ENCODE data around the gene HSBP1.

The HSBP1 gene

DNA sequence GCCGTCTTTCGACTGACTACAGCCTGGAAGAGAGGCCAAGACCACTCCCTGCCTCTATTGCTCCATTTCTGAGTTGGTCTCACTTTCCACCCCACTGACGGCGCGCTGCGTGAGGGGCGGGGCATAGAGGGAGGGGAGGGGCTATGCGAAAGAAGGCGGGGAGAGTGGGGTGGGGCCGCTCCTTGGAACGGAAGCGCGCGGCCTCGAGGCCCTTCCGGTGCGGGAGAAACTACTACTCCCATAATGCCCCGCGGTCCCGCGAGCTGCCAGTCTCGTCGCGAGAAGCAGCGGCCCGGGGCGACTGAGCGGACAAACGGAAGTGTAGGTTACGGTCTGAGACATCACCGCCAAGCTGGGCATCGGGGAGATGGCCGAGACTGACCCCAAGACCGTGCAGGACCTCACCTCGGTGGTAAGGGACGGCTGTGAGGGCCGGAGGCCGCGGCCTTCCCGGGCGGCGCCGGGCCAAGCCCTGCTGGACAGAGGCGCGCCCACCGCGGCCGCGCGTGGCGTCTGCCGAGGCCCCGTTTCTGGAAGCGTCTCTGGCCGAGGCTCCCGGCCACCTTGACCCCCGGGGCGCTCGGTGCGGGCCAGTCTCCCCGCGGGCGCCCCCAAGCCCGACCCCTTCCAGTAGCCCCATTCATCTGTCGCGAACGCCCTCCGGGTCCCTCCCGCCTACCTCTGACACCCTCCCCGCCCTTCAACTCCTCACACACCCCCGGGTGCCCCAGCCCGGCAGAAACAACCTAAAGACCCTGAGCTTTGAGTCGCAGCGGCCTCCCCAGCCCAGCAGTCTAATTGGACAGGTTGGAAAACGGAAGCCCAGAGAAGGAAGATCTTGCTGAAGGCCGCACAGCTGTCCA is at the start of gene HSBP1:
TSS of gene HSBP1 (plus strand) at position 269 of the 863 bp plus-strand sequence. CDS start at position 368, 99 bp downstream.
- peak; percentile 85 to 88 for DNase-seq (ENCODE audit: low read depth in 1 of 2, low spot score in 1 of 2)

DNA sequence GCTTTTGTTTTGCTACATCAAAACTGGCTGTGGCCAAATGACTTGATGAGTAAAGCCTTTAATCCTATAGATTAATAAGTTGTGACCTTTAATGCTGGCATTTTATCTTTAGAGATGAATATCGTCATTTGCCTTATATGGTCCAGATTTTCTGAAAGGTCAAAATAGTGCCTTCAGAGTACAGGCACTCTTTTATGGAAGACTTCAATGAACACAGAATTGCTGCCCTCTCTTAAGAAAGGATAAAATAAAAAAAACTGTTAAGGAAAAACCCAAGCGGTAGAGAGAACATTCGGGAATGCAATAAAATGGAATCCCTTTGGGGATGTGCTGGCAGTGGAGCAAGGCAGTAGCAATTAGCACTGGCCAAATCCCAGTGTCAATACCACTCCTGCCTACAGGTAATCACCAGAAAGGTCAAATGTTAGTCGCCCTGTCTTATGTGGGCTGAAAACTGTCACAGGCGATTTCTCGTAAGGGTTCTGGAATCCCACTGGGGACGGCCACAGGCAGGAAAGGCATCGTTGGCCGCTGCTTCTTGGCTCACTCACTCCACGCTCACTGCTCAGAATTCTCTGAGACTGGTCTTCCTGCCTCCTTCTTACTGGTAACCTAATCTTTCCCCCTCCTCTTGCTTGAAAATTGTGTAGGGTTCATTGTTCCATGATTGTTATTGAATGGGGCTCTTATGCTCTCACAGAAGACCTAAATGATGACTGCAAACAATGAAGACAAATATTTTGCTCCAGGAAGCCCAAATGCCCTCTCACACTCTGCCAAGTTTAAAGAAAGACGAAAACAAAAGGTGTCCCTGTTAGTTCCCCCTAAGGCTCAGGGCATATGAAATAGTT is 45.4 kb upstream of the HSBP1 start:
- no peak for DNase-seq (ENCODE audit: low read depth in 1 of 2, low spot score in 1 of 2)

DNA sequence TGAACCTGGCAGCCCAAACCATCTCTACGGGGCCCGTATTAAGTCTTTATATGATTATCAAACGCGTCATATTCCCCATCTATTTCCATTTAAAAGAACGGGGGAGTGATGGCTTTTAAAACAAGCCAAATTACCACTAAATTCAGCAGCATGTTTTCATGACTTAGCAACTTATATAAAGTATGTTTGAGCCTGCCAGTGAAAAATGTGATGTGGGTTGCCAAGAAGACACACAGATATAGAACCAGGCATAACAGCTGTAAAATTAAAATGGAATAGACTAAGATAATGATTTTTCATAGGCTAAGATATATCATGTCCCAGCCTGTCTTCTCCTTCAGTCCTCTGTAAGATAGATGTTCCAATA is 44.8 kb upstream of the HSBP1 start:
- DNase-seq (ENCODE audit: low read depth in 1 of 2, low spot score in 1 of 2) = no peak

DNA sequence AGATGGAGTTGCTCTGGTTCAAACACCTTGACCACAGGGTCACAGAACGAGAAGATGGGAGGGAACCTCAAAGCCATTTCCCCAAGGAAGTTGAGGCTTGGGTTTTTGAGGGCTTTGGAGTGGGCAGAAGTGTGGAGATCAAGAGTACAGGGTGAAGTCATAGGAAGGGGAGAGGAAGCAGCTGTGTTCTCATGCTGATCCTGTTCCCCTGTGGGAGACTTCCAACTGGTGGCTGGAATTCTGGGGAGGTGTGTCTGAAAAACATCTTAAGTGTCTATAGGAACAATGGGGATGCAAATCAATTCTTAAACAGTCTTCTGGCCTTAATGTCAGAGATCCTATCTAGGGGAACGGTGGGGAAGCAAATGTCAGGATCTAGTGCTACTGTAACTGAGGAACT is 38.8 kb upstream of the HSBP1 start:
- no peak for DNase-seq (ENCODE audit: low read depth in 1 of 2, low spot score in 1 of 2)

DNA sequence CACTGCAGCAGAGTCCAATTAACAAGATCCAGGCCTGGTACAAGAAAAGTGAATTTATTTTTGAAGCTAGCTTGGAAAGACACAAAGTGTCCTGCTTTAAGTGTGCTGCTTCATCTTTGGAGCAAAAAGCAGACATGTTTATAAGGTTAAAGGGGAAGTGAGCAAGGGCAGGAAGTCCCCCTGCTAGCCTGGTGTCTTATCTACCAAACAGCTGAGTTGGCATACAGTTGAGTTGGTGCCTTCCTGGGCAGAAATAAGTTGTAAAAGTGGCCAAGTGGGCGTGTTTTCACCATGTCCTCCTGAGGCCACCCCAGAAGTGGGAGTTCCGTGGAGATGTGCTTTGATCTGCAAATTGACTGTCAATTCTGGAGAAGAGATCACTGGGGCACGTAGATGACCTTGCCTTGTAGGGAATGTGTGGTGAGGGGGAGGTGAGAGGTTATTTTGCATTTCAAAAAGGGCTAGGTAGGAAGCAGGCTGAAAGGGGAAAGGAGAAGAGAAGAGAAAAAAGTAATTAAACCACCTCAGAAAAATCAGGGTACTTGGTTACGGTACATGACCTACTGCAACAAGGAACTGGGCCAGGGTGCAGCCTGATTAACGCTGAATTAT is 38.3 kb upstream of the HSBP1 start:
- DNase-seq (ENCODE audit: low read depth in 1 of 2, low spot score in 1 of 2) = no peak

DNA sequence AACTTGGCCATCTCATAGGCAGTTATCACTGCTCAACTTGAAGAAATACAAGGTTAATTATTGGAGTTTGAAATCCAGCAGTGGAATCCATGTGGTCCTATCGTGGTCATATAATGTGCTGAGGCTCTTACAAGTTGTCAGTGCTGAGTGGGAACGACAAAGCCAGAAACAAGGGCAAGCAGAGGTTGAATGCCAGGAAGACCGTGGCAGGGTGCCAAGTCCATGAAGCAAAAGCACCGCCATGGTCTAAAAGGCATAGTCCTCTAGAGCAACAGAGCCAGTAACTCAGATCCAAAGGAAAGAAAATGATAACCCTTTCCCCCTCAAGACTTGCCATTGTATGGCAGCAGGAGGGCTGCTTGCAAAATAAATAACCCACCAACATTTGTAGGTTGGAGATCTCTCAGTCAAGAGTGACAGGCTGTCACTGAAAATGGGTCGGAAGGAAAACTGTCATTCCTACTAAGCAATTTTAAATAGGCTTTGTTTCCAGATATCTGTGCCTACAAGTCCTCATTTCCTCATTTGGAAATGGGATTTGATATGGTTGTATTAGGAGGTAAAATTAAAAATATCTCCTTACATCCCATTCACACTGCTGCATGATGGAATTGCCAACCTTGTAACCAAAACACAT is 36.4 kb upstream of the HSBP1 start:
- DNase-seq (ENCODE audit: low read depth in 1 of 2, low spot score in 1 of 2) = no peak

DNA sequence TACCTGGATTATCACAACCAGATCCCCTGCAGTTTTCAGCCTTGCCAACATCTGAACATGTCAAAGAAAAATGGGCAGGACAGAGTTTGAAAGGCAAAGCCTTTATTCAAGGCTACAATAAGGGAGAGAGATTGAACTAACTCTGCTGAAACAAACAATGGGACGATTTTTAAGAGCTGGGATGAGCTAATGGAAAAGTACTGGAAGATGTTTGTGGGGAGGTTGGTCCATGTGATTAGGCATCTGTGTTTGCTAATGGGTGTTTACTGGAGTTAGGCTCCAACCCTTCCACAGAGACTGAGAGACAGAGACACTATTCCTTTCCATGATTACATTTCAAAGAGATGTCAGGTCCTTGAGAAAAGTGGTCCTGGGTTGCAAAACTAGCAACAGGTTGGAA is 35.0 kb upstream of the HSBP1 start:
- DNase-seq (ENCODE audit: low read depth in 1 of 2, low spot score in 1 of 2) = no peak

DNA sequence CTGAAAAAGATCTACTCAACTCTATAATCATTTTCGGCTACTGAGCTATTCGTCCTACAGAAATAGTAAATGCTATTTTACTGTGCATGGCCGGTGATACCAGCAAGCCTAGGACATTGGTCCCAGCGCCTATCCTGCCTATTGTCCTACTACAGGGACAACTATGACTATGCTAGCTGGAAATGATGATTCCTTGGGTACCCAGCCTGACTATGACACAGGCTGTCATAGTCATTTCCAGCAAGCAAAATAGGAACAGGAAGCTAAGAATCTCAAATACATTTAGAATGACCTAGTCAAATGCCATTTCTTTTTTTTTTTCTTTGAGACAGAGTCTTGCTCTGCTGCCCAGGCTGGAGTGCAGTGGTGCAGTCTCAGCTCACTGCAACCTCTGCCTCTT is 33.7 kb upstream of the HSBP1 start:
- DNase-seq (ENCODE audit: low read depth in 1 of 2, low spot score in 1 of 2) = no peak

DNA sequence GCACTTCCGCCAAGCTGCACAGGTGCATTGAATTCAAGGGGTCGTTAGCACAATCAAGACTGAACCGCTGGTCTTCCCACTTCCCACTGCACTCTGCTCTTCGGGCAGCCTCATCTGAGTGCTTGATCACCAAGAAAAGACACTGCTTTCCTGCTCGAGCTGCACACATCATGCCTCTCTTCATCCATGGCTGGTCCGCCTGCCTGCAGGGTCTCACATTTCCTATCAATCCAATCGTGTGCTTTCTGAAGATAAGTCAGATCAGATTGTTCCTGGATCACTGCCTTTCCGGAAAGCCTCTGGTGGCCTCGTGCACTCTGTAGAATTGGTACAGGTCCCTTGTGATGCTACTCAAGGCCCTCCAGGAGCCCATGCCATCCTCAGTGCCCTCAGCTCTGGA is 30.8 kb upstream of the HSBP1 start:
- no peak for DNase-seq (ENCODE audit: low read depth in 1 of 2, low spot score in 1 of 2)

DNA sequence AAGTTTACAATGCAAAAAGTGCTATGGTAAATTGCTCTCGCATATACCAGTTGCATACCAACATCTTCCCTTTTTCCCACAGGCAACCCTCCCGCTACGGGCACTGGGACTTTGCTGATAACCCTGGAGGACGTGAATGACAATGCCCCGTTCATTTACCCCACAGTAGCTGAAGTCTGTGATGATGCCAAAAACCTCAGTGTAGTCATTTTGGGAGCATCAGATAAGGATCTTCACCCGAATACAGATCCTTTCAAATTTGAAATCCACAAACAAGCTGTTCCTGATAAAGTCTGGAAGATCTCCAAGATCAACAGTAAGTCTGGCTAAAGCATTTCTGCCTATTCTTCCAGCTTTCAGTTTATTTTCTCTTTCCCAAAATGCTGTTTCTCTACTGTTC is 27.9 kb upstream of the HSBP1 start:
- no peak for DNase-seq (ENCODE audit: low read depth in 1 of 2, low spot score in 1 of 2)

DNA sequence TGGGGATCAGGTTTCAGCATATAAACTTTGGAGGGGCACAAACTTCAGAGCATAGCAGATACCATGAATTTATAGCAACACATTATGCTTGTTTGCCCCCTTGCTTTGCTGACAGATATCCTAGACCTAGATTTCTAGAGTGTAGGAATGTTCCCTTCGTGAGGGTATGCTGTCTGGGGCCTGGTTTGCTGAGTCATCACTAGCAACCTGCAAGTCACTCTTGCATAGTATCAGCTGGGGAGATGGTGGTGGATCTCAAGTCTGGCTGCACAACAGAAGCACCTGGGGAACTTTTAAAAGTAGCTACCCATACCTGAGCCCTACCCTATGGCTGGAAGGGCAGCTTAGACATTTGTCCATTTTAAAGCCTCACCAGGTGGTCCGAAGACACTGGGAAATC is 22.3 kb upstream of the HSBP1 start:
- no peak for DNase-seq (ENCODE audit: low read depth in 1 of 2, low spot score in 1 of 2)

DNA sequence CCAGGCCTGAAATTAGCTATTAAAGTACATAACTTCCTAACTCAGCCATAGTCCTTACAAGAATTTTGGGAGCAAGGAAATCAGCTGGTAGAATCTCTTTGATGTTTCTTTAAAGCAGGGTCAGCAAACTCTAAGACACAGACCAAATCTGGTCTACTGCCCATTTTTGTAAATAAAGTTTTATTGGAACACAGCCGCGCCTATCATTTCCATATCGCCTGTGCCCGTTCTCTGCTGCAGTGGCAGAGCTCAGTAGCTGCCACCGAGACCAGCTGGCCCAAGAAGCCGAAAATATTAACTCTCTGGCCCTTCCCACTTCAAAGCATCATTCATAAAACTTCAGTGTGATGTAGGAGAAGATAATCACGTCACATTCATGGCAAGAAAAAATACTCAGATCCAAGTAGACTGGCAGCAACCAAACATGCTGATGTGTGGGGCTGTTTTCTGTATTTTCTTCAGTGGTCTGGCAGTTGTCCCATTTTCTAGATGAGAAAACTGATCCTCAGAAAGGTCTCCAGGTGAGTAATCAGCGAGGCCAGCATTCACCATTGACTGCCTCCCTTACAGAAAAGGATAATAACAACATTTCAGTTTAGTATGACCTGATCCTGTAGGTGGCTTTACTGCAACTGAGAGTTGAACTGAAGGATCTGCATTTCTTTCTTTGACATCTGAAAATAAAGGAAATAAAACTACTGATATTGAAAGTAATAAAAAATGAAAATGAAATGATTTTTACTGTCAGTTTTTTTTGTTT is 18.0 kb upstream of the HSBP1 start:
- DNase-seq (ENCODE audit: low read depth in 1 of 2, low spot score in 1 of 2) = no peak

DNA sequence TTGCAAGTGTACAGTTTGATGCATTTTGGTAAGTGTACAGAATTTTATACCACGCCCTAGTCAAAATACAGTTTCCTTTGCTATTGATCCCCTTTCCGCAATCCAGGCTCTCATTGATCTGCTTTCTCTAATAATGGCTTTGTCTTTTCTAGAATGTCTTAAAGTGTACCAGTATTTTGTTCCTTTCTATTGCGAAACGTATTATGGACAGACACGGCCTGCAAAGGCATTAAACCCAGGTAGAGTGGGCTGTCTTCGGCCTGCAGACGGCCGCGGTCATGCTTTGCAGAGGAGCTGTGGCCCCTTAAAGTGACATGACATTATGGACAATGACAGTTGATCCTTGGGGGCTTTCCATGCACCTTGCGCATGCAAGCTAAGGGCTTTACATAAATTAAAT is 15.9 kb upstream of the HSBP1 start:
- no peak for DNase-seq (ENCODE audit: low read depth in 1 of 2, low spot score in 1 of 2)

DNA sequence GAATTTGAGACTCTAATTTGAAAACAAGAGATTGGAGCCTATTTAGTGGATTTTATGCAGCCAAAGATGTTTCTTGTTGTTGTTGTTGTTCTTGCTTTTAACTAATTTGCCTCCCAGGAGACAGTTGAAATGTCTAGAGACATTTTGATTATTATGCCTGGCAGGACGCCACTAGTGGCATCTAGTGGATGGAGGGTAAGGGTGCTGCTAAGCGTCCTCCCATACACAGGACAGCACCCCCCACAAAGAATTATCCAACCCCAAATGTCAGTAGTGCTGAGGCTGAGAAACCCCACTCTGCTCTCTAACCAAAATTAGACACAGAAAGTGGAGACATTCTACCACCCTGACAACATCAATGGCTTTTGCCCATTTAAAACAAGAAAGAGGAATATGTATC is 15.4 kb upstream of the HSBP1 start:
- no peak for DNase-seq (ENCODE audit: low read depth in 1 of 2, low spot score in 1 of 2)

DNA sequence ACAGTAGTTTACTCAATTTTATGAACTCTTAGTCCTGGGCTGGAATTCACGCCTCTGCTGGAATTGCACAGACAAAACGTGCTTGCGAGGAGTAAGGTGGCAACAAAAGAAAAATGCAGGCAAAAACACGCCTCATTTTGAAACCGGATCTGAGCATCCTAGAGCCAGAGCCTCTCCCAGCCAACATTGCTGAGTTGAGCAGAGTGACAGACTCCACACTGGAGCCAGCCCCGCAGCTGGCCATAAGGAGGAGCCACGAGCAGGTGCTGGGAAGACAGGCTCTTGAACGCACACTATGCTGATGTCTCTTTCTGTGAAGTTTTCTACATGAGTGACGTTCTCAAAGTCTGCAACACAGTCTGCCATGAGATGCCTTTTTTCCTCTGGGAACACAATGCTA is 14.6 kb upstream of the HSBP1 start:
- DNase-seq (ENCODE audit: low read depth in 1 of 2, low spot score in 1 of 2) = no peak

DNA sequence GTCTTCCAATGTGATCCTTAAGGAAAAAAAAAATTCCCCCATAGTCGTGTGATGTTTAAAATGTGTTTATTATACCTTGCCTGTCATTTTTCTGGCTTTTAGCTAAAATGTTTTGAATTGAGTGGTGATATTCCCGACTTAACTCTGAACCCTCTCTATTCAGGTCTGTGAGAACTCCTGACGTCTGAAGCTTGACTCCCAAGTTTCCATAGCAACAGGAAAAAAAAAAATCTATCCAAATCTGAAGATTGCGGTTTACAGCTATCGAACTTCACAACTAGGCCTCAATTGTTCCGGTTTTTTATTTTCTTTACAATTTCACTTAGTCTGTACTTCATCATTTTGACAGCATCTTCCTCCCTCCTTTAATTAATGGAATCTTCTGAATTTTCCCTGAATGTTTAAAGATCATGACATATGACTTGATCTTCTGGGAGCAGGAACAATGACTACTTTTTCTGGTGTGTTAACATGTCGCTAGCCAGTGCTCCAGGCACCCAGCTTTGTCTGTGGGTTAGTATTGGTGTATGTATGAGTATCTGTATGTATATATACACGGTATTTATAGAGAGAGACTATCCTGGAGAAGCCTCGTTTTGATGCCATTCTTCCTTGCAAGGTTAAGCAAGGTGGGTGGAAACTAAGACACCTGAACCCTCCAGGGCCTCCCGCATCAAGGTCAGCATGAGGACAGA is 12.8 kb upstream of the HSBP1 start:
- DNase-seq (ENCODE audit: low read depth in 1 of 2, low spot score in 1 of 2) = no peak

DNA sequence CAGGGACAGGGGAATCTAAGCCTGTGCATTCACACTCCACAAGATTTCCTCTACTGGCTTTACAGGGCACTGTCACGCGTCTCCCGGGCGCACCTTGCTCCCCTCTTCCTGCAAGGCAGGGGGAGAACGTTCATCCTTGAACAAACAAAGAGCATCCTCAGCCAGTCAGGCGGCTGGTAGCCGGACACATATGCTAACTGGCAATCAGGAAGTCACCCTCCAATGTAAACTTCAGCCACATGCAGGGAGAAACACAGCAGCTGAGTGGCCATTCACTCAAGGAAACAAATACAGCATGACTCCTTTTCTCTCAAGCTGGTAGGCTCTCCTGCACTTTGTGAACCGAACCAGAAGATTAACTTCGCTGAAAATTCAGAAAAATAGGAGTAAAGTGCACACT is 10.8 kb upstream of the HSBP1 start:
- DNase-seq (ENCODE audit: low read depth in 1 of 2, low spot score in 1 of 2) = no peak

DNA sequence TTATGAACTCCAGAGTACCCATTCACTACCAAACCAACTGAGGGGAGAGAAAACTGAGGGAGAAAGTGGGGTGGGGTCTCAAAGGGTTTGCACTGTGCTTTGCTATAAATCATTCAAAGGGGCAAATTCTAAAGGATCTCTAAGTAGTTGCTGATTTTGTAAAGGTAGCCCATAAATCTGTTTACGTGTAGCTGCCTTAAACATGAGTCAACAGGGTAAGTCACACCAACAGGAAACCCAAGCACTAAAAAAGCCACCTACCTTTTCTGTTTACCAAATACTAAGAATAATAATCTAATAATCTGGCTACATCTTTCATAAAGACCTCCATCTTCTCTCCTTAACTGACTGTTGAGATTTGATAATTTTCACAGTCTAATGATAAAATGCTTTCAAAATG is 8.4 kb upstream of the HSBP1 start:
- no peak for DNase-seq (ENCODE audit: low read depth in 1 of 2, low spot score in 1 of 2)

DNA sequence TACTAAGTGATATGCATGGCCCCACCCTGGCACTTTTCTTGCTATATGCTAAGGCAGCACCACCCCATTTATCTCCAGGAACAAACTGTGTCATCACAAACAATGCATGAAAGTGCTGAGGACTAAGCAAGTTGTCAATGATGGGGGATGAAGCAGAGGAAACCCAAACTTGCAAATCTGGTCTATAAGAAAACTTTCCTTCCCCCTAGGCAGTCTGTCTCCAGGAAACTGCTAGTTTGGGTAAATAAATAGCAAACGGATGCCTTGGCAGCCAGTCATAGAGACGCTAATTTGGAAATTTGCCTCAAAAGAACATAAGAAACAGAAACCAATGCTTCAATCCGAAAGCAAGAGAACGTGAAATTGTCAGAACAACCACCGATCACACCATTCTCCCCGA is 5.6 kb upstream of the HSBP1 start:
- no peak for DNase-seq (ENCODE audit: low read depth in 1 of 2, low spot score in 1 of 2)

DNA sequence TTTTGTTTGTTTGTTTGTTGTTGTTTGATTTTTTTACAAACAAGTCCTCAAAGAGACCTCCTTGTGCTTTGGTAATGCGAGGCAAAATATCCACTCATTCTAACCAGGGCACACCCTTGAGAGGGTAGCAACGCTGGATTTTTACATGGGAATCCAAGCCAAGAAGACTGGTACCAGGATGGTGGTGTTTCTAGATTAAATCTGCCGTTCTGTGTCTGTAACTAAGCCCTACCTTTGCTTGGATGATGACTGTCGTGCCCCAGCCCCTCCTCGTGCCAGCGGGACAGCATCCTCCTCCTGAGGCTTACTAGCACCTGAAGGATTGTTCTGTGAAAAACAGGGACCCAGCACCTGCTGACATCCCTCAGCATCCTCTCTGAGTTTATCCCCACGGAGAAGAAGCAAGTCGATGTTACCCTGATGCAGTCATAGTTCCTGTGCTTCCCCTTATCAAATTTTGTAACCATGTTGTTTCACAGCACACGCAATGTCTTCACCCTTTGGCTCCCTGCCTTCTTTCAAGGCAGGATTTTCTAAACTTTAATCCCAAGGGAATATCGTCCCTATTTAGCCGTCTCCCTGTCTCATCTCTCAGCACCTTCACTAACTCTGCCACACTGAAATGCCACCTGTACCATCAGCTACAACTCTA is 5.1 kb upstream of the HSBP1 start:
- no peak for DNase-seq (ENCODE audit: low read depth in 1 of 2, low spot score in 1 of 2)

Measured in activated T-helper 1 cell treated with anti-CD3 and anti-CD28 coated beads, Interleukin-2, amount 50 U/mL, for 16 hours (primary cell).